HG03460 (cell line): Measurements from ENCODE around the gene MRPL27.

Source experiments
- ATAC-seq: cut with Tn5 transposase; IDR thresholded peaks from one replicate; pipeline ENCODE4 v1.9.1; 2021; ENCODE audit not compliant: unreplicated experiment

Gene MRPL27

GRCh38 chr17:50318501-50319285 is 54.3 kb downstream of the MRPL27 start:
- ATAC-seq: no peak
